NOMO-1 treated with DMSO at 0.1 percent for 48 hours (cell line): Measurements from ENCODE around the gene ERF.
A peak's percentile ranks its signal among the peaks of the same experiment; 100 is the strongest.

Experiments
- DNase-seq: peaks from one replicate; lab custom pipeline; 2025; ENCODE audit not compliant: unreplicated experiment; lab: John Stamatoyannopoulos, UW

ERF gene

GRCh38 chr19:42242512-42243409, 12.2 kb downstream of the ERF start, which contains the start of gene GSK3A:
GSK3A (minus strand) TSS chr19:42242602; CDS start chr19:42242465, 137 bp downstream.
- DNase-seq: peak; percentile 98

GRCh38 chr19:42242069-42242511, 12.8 kb downstream of the ERF start:
- DNase-seq: no peak

- DNase-seq: no peak
Measured at GRCh38 chr19:42241279-42241678, 13.6 kb downstream of the ERF start.

DNA sequence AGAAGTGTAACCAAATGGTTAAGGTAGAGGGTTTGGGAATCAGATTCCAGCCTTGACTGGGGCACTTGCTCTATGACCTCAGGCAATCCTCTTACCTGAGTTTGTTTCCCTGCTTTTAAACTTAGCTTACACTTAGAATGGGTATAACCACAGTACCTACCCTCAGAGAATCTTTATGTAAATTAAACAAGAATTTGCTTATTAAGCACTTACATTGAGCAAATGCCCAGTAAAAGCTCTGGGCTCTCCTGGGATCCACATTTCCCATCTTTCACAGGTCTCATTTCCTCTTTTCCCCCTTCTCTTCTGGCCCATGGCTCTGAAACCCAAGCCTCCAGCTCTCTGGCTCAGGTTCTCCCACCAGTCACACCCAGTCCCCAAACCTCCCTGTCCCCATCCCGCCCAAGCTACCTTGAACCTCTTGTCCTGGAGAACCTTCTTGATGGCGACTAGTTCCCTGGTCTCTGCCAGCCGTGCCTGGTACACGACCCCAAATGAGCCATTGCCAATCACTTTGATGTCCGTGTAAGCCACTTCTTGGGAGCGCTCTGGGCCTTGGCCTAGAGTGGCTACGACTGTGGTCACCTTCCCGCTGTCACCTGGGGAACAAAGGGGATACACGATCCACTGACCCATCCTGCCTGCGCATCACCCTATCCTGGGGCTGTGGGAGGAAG, 15.2 kb downstream of the ERF start:
- no peak for DNase-seq

DNA sequence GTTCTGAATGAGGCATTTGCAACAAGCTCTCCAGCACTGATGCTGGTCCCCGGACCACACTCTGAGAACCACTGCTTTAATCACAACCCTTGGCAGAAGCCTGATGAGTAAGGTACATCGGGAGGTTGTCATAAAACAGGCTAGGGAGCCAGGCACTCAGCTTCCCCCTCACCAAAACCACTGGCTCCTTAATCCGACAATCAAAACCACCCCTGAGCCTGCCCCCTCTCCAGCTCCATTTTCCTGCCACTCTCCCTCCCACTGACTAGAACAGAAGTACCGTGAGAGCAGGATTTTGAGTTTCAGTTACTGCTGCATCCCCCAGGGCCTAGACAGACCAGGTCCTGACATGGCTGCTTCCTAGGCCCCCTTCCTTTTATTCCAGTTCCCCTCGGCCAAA, 19.7 kb downstream of the ERF start:
- DNase-seq: no peak

GRCh38 chr19:42234364-42234763, 20.6 kb downstream of the ERF start:
- no peak for DNase-seq

DNA sequence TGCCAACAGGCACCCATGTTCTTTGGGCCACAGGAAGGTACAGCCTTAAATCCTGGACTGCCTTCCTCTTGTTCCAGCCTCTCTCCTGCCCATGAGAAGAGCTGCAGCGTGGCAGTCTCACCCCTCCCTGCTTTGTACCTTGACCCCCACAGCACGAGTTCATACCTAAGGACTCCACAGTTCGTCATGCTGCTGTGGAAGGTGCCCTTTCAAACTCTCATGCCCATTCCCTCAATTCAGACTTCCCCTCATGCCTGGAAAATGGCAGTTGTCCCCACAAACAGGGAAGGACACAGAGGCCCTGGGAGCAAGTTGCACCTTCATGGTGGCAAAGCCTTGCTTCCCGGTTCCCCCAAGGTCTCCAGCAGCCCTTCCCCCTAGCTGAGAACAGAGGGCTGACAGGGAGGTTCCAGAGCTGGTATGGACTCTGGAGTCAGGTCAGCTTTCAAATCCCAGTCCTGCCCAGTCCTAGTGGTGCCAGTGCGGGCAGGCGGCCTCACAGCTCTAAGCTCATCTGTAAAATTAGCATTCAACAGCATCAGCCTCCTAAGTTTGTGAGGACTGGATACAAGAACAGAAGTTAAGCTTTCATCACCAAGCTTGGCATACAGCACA, 21.1 kb downstream of the ERF start:
- no peak for DNase-seq

- no peak for DNase-seq
Measured at GRCh38 chr19:42233106-42233505, 21.8 kb downstream of the ERF start.

- DNase-seq: no peak
Measured at GRCh38 chr19:42232435-42232834, 22.5 kb downstream of the ERF start.

- no peak for DNase-seq
Measured at GRCh38 chr19:42230571-42230970, 24.4 kb downstream of the ERF start.

DNA sequence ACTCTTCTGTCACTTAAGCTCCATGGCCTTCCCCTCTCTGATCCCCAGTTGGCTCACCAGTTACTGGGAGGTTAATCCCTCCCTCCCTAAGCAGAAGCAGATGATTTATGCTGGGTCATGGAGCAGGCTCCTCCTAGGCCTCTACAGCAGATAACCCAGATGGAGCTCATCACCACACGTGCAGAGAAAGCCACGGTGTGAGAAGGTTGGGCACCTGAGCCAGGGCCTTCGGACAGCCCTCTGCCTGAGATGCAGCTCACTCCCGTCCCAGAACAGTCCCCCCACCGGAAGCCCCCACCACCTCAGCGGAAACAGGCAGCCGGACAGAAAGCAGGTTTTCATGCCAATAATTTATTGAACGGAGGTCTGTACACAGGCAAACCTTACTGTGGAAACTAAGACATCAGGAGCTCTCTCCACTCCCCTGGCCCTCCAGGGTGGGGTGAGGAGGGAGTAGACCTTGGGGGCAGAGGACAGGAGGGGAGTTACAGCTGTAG, 25.0 kb downstream of the ERF start:
- no peak for DNase-seq

- no peak for DNase-seq
Measured at GRCh38 chr19:42229301-42229854, 25.6 kb downstream of the ERF start.

- no peak for DNase-seq
Measured at GRCh38 chr19:42228641-42229040, 26.3 kb downstream of the ERF start.

- DNase-seq: no peak
Measured at GRCh38 chr19:42226886-42227285, 28.0 kb downstream of the ERF start.

- DNase-seq: no peak
Measured at GRCh38 chr19:42225718-42226292, 29.1 kb downstream of the ERF start.

DNA sequence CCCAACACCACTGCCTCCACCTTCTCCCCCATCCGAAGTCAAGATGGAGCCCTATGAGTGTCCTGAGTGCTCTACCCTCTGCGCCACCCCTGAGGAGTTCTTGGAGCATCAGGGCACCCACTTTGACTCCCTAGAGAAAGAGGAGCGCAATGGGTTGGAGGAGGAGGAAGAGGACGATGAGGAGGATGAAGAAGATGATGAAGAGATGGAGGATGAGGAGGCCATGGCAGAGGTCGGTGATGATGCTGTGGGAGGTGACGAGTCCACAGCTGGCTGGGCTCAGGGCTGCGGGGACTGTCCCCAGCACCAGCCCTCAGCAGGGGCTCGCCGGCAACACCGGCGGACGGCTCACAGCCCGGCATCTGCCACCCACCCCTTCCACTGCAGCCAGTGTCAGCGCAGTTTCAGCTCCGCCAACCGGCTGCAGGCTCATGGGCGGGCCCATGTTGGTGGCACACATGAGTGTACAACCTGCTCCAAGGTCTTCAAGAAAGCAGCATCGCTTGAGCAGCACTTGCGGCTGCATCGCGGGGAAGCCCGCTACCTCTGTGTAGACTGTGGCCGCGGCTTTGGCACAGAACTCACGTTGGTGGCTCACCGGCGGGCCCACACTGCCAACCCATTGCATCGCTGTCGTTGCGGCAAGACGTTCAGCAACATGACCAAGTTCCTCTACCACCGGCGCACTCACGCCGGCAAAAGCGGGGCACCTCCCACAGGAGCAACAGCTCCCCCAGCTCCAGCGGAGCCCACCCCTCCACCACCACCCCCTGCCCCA, 29.8 kb downstream of the ERF start:
- no peak for DNase-seq

GRCh38 chr19:42220751-42221097, 34.2 kb downstream of the ERF start:
- DNase-seq: no peak

DNA sequence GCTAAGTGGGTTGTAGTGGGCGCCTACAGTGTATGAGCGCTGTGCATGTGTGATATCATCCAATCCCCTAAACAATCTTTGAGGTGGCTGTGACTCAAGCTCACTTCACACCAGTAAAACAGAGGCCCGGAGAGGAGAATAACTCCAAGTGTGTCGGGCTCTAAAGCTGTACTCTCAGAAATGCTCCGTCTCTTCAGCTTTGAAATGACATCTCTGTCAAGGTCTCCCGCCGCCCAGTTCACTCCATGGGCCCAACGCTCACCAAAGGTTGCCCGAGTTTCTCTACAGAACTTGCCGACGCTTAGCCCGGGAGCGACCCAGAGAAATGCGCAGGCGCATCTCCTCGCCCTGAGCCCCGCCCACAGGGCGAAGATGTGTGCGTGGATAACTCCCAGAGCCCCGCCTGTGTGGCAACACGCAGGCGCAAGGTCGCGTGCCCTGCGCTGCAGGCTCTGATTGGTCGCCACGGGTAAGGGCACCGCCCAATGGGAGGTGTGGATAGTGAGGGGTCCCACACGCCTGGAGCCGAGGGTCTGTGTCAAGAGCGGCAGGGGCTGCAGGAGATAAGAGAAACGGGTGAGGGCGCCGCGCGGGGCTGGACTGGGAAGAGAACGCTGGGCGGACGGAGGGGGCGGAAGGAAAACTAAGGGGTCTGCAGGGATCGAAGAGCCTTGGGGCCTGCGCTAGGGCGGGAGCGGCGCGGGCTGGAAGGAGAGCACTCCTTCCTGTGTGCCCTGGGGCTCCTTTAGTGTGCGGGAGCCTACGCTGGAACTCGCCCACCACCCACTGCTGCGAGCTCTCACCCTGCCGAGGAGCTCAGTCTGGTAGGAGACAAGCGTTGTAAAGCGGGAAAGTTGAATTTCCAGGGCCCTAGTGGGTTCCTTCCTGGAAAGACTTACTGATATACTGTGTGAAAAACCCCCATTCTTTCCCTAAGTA, 34.8 kb downstream of the ERF start, which contains the start of gene ZNF526:
TSS of gene ZNF526 (plus strand) at position 501 of the 939 bp plus-strand sequence. CDS start 4,092 bp downstream, outside the sequence.
- peak; percentile 96 for DNase-seq
